D721Med (cell line): Measurements from ENCODE around the gene BRD7.
"Not testable (repeated sequence)": the region's sequence is repeated elsewhere in the genome, so short reads cannot be mapped to it uniquely, and the experiment has no call there.

Experiments
- DNase-seq: peaks from one replicate; pipeline ENCODE4 v3.0.0; 2011; ENCODE audit warnings: low spot score; ENCODE audit not compliant: insufficient read length
- FAIRE-seq: peaks from 2 replicates; lab custom pipeline; 2011; peaks lifted over from hg19 to GRCh38; lab: Jason Lieb, UNC
- TF ChIP-seq, protein P1 (sequence below): IDR thresholded peaks from 2 replicates; pipeline ENCODE4 v1.5.1; 2012; ENCODE audit warnings: mild to moderate bottlenecking, control low read depth; ENCODE audit not compliant: insufficient read depth; ENCODE audit errors: missing control alignments

BRD7 gene

DNA sequence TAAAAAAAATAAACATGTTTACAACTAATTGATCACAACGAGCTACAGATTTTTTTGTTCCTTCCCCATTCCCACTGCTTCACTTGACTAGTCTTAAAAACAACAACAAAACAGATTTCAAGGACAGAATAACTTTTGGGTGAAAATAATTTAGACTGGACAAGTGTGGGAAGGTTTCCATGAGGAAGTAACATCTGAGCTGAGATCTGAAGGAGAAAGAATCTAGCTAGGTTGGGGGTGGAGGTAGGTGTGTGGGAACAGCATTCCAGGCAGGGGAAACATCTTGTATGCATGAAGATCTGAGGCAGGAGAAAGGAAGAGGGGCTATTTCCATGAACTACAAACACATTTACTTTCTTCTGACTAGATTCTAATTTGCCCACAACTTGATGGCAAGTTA is 9.2 kb downstream of the BRD7 start:
- no peak for DNase-seq
- TF ChIP-seq, protein P1, sequence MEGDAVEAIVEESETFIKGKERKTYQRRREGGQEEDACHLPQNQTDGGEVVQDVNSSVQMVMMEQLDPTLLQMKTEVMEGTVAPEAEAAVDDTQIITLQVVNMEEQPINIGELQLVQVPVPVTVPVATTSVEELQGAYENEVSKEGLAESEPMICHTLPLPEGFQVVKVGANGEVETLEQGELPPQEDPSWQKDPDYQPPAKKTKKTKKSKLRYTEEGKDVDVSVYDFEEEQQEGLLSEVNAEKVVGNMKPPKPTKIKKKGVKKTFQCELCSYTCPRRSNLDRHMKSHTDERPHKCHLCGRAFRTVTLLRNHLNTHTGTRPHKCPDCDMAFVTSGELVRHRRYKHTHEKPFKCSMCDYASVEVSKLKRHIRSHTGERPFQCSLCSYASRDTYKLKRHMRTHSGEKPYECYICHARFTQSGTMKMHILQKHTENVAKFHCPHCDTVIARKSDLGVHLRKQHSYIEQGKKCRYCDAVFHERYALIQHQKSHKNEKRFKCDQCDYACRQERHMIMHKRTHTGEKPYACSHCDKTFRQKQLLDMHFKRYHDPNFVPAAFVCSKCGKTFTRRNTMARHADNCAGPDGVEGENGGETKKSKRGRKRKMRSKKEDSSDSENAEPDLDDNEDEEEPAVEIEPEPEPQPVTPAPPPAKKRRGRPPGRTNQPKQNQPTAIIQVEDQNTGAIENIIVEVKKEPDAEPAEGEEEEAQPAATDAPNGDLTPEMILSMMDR: no peak
- no peak for FAIRE-seq

DNA sequence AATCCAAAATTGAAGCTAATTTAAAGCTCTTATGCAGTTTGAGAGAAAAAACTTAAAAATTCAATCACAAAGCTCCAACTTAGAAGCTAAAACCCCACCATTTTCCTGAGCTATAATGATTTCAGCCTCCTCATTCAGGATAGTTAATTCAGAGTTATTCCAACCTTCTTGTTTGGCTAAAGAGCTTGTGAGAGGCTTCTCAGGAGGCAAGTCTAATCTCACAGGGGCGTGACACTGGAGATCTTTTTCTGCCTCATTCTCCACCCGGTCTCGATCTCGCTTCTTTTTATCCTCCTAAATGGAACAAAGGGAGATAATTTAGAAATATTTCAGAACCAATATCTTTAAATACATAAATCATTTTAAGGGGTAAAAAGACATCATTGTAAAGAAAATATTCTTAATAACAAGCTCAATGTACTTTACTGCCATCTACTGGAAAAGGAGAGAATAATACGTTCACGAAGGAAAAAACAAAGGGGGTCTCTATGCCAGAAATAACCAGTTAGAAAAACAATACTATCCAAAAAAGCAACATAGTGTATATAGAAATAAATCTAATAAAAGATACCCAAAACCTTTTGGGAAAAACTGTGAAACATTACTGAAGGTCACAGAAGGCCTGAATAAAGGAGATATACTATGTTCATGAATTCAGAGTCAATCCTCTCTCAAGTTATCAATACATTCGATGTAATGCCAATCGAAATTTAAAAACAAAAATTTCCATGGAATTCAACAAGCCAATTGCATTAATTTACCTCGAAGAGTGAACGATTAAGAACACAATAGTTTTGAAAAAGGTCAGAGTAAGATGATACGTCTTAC is 13.9 kb downstream of the BRD7 start:
- TF ChIP-seq, protein P1: peak; percentile 53
- no peak for FAIRE-seq
- DNase-seq: no peak

DNA sequence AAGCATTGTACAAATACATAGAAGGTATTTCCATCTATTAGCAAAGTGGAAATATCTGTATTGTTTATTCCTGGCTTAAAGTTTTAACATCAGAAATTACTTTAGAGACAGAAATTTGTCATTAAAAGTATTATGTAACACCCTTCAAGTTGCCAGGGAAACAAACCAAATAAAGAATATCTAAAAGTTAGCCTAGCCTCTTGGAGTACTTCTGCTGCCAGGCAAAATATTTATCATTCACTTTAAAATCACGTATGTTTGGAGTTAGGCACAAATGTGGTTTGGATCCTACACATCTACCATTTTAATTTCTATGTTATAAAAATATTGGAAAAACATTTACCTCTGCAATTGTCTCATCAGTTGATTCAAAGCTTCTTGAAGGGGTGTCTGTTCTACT is 14.7 kb downstream of the BRD7 start:
- DNase-seq (no peak), FAIRE-seq (no peak)
- TF ChIP-seq, protein P1: no peak

DNA sequence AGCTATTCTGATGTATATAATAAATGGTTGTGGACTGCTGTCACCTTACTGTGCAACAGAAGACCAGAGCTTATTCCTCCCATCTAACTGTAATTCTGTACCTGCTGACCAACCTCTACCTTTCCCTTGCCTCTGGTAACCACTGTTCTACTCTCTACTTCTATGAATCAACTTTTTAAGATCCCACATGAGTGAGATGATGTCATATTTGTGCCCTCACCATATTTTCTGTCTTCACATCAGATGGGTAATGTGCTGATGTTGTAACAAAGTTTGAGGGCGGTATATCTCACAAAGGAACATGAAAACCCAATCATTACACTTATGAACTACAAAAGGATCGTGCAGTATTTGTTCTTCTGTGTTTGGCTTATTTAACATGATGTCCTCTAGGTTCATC is 16.8 kb downstream of the BRD7 start:
- TF ChIP-seq, protein P1: no peak
- FAIRE-seq: no peak
- DNase-seq: no peak

DNA sequence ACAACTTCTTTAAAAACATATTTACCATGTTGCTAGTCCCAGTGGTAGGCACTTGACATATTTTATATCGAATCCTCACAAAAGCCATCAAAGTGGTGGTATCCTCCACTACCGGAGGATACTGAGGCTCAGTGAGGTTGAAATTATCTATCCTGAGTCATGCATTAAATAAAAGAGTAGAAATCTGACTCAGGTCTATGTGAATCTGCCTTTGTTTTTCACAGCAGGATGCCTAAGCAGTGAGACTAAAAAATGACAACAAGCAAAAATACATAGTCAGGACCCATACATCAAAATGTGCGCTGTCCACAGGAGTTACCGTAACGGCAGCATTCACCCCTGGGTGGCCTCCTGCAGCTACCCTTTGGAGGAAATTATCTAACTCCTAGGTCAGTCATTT is 17.7 kb downstream of the BRD7 start:
- DNase-seq (no peak), FAIRE-seq (no peak)
- TF ChIP-seq, protein P1: no peak

DNA sequence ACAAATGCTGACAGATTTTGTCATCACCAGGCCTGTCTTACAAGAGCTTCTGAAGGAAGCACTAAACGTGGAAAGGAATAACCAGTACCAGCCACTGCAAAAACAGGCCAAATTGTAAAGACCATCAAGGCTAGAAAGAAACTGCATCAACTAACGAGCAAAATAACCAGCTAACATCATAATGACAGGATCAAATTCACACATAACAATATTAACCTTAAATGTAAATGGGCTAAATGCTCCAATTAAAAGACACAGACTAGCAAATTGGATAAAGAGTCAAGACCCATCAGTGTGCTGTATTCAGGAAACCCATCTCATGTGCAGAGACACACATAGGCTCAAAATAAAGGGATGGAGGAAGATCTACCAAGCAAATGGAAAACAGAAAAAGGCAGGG is 23.6 kb downstream of the BRD7 start:
- FAIRE-seq: not testable (repeated sequence)

DNA sequence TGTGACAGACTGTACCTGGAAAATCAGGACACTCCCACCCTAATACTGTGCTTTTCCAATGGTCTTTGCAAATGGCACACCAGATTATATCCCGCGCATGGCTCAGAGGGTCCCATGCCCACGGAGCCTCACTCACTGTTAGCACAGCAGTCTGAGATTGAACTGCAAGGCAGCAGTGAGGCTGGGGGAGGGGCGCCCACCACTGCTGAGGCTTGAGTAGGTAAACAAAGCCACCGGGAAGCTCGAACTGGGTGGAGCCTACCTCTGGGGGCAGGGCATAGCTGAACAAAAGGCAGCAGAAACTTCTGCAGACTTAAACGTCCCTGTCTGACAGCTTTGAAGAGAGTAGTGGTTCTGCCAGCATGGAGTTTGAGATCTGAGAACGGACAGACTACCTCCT is 25.2 kb downstream of the BRD7 start:
- not testable (repeated sequence) for FAIRE-seq, DNase-seq

More for the DNA sequence above, 23.6 kb downstream of the BRD7 start:
- DNase-seq: not testable (repeated sequence)

DNA sequence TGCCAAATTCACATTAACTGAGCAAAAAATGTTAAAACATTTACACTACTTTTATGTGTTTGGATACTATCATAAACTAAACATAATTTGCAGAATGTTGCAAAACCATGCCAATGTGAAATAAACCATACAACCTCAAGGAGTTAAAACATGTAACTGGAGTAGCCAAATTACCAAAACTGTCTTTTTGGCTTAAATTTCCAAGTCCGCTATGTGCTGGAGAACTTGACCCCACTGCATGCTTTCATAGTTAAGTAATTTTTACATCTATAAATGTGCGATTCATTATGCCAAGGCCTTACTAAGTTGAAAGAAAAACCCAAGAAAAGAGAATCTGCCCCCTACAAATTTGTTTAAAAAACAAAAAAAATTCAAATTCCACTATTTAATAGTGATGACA is 28.2 kb downstream of the BRD7 start:
- DNase-seq (no peak), FAIRE-seq (no peak)
- TF ChIP-seq, protein P1: no peak
